D721Med (cell line): ENCODE data around the gene SCYL2.
"Not testable (repeated sequence)": the region's sequence is repeated elsewhere in the genome, so short reads cannot be mapped to it uniquely, and the experiment has no call there.

Experiments used
- DNase-seq: peaks from one replicate; pipeline ENCODE4 v3.0.0; 2011; ENCODE audit warnings: low spot score; ENCODE audit not compliant: insufficient read length
- FAIRE-seq: peaks from 2 replicates; lab custom pipeline; 2011; peaks lifted over from hg19 to GRCh38; lab: Jason Lieb, UNC
- CTCF ChIP-seq: IDR thresholded peaks from 2 replicates; pipeline ENCODE4 v1.5.1; 2012; ENCODE audit warnings: mild to moderate bottlenecking, control low read depth; ENCODE audit not compliant: insufficient read depth; ENCODE audit errors: missing control alignments

SCYL2 gene

GRCh38 chr12:100279159-100279558 lies 12.2 kb downstream of the SCYL2 start:
- FAIRE-seq (no peak), DNase-seq (no peak)
- TF ChIP-seq CTCF: no peak

GRCh38 chr12:100279607-100280244 lies 12.7 kb downstream of the SCYL2 start:
- no peak for DNase-seq
- no peak for FAIRE-seq
- TF ChIP-seq CTCF: no peak

- FAIRE-seq: not testable (repeated sequence)
These were observed 17.6 kb downstream of the SCYL2 start for GRCh38 chr12:100284556-100284955.

GRCh38 chr12:100289038-100289437 lies 22.1 kb downstream of the SCYL2 start:
- no peak for FAIRE-seq
- no peak for DNase-seq
- TF ChIP-seq CTCF: no peak

More at GRCh38 chr12:100284556-100284955, 17.6 kb downstream of the SCYL2 start:
- DNase-seq: not testable (repeated sequence)

GRCh38 chr12:100290016-100290415 lies 23.0 kb downstream of the SCYL2 start:
- FAIRE-seq: no peak
- TF ChIP-seq CTCF: no peak
- DNase-seq: no peak

GRCh38 chr12:100293017-100293416 lies 26.0 kb downstream of the SCYL2 start:
- TF ChIP-seq CTCF: no peak
- FAIRE-seq (no peak), DNase-seq (no peak)

- FAIRE-seq, DNase-seq: not testable (repeated sequence)
These were observed 27.4 kb downstream of the SCYL2 start for GRCh38 chr12:100294366-100294765.

GRCh38 chr12:100295764-100296555 lies 29.0 kb downstream of the SCYL2 start:
- DNase-seq: no peak
- no peak for FAIRE-seq
- no peak for TF ChIP-seq CTCF
